SK-N-MC (cell line): ENCODE results near the gene KPNA4.
"Not testable (repeated sequence)": the region's sequence is repeated elsewhere in the genome, so short reads cannot be mapped to it uniquely, and the experiment has no call there.

ENCODE experiments used
- DNase-seq: peaks from one replicate; pipeline ENCODE4 v3.0.0-alpha.2; 2011; ENCODE audit warnings: low read depth, low spot score
- H3K27ac ChIP-seq: fragments of 200-600 bp; sonication (generic); 2 replicates; pipeline ENCODE4 v1.5.1; 2016; ENCODE audit warnings: mixed run types
- H3K36me3 ChIP-seq: fragments of 200-600 bp; sonication (generic); 2 replicates; pipeline ENCODE4 v1.6.1; 2017; ENCODE audit warnings: antibody characterized with exemption, low read length, mixed read lengths; ENCODE audit not compliant: insufficient read depth
- H3K4me3 ChIP-seq: fragments of 200-600 bp; sonication (generic); 2 replicates; pipeline ENCODE4 v1.5.1; 2016
- H3K9ac ChIP-seq: fragments of 200-600 bp; sonication (generic); 2 replicates; pipeline ENCODE4 v1.8.0; 2017; ENCODE audit warnings: mixed run types, mixed read lengths; ENCODE audit not compliant: insufficient read length
- H3K9me3 ChIP-seq: fragments of 200-600 bp; sonication (generic); 2 replicates; pipeline ENCODE4 v1.6.1; 2017; ENCODE audit warnings: low read depth, mild to moderate bottlenecking, antibody characterized with exemption, low read length, moderate library complexity, mixed read lengths
- EZH2 ChIP-seq: fragments of 200-600 bp; sonication (generic); IDR thresholded peaks from one replicate; pipeline ENCODE4 v1.6.1; 2017; ENCODE audit warnings: antibody characterized with exemption
- FOXP2 ChIP-seq: optimal IDR thresholded peaks from 2 replicates; pipeline ENCODE3; 2011; ENCODE audit warnings: mild to moderate bottlenecking, moderate library complexity; ENCODE audit not compliant: insufficient read depth; ENCODE audit errors: extremely low read length, control extremely low read depth
- POLR2AphosphoS5 ChIP-seq: IDR thresholded peaks from 2 replicates; pipeline ENCODE4 v1.6.1; 2012; ENCODE audit warnings: mild to moderate bottlenecking, low read depth, low read length, borderline replicate concordance

The KPNA4 gene

DNA sequence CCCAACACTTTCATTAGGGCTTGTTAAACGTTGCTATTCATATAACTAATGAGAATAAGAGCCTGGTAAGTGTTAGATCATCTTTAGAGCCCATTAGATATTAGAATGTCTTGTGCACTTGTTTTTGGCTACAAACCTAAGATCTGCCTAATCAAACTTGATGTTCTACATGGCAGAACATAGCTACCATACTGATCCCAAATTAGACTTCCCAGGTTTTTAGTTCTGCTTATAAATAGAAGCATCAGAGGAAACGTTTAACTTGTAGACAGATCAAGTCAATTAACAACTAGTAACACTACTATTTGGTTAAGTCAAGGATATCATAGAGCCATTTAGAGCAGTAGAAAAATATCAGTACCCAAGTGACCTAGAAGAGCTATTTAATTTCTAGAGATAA is 11.7 kb upstream of the KPNA4 start:
- Histone ChIP-seq H3K27ac (no peak overlapping the region), H3K9me3 (no peaks in the 10 kb centered on the region), H3K9ac (no peak overlapping the region), H3K36me3 (no peaks in the 10 kb centered on the region), H3K4me3 (no peak overlapping the region)
- TF ChIP-seq FOXP2 (no peak), EZH2 (no peak), POLR2AphosphoS5 (no peak)
- DNase-seq, result no peak

DNA sequence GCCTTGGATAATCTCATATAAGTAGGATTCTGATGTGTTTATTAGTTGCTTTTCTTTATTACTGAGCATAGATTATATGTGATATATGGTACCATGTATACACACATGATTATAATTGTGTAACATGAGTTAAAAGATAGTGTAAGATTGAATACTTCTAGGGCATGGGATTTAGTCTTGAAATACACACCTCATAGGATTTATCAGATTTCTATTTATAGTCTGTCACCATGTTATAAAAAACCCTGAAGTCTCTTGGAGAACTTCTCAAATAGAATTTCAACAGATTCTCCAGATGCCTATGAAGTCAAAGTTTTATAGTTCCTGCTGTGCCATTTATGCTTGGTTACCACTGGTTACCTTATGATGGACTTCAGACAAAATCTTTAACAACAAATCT is 11.2 kb upstream of the KPNA4 start:
- H3K27ac ChIP-seq, result no peak overlapping the region
- DNase-seq, result no peak
- no peaks in the 10 kb centered on the region for H3K9me3 ChIP-seq
- H3K36me3 ChIP-seq, result no peaks in the 10 kb centered on the region
- no peak overlapping the region for H3K4me3 ChIP-seq
- no peak overlapping the region for H3K9ac ChIP-seq
- TF ChIP-seq EZH2, result no peak
- no peak for TF ChIP-seq POLR2AphosphoS5

DNA sequence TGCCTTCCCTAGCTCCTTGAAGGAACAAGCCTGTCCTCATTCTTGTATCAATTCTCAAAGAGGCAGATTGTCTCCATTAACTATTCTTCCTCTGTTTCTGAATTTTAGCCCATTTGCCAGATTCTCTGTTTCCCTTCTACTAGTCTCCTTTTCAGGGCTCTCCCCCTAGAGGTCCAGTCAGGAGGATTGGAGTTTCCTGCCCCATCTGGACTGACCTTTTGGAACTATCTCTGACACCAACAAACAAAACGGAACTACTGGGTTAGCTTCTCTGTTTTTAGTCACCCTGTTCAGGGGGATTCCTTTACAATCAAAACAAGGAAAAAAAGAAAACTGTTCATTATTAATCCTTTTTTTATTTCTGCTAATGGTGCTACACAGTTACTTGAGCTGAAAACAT is 10.2 kb upstream of the KPNA4 start:
- Histone ChIP-seq H3K36me3 (no peaks in the 10 kb centered on the region), H3K4me3 (no peak overlapping the region), H3K27ac (no peak overlapping the region), H3K9me3 (no peaks in the 10 kb centered on the region), H3K9ac (no peak overlapping the region)
- TF ChIP-seq EZH2 (no peak), POLR2AphosphoS5 (no peak), FOXP2 (no peak)
- no peak for DNase-seq

DNA sequence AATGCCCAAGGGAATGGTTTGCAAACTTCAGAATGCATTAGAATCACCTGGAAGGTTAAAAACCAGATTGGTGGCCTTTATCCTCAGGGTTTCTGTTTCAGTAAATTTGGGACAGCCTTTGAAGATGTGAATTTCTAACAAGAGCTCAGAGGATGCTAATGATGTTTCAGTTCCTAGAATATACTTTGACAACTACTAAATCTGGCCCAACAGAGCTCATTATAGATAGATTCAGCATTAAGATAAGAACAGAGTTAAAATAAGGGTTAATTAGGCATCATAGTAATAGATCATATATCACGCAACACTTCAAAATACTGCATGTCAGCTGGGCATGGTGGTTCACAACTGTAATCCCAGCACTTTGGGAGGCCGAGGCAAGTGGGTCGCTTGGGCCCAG is 9.3 kb upstream of the KPNA4 start:
- Histone ChIP-seq H3K4me3 (no peak overlapping the region), H3K9ac (no peak overlapping the region), H3K36me3 (no peaks in the 10 kb centered on the region), H3K27ac (no peak overlapping the region), H3K9me3 (no peaks in the 10 kb centered on the region)
- TF ChIP-seq FOXP2 (no peak), POLR2AphosphoS5 (no peak), EZH2 (no peak)
- DNase-seq, result no peak

DNA sequence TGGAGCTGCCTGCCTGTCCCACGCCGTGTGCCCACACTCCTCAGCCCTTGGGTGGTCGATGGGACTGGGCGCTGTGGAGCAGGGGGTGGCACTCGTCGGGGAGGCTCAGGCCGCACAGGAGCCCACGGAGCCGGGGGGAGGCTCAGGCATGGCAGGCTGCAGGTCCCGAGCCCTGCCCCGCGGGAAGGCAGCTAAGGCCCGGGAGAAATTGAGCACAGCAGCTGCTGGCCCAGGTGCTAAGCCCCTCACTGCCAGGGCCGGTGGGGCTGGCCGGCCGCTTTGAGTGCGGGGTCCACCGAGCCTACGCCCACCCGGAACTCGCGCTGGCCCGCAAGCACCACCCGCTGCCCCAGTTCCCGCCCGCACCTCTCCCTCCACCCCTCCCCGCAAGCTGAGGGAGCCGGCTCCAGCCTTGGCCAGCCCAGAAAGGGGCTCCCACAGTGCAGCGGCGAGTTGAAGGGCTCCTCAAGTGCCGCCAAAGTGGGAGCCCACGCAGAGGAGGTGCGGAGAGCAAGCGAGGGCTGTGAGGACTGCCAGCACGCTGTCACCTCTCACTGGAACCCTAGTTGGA is 8.7 kb upstream of the KPNA4 start:
- not testable (repeated sequence) for H3K27ac ChIP-seq, DNase-seq, H3K4me3 ChIP-seq, H3K36me3 ChIP-seq, H3K9ac ChIP-seq, H3K9me3 ChIP-seq

DNA sequence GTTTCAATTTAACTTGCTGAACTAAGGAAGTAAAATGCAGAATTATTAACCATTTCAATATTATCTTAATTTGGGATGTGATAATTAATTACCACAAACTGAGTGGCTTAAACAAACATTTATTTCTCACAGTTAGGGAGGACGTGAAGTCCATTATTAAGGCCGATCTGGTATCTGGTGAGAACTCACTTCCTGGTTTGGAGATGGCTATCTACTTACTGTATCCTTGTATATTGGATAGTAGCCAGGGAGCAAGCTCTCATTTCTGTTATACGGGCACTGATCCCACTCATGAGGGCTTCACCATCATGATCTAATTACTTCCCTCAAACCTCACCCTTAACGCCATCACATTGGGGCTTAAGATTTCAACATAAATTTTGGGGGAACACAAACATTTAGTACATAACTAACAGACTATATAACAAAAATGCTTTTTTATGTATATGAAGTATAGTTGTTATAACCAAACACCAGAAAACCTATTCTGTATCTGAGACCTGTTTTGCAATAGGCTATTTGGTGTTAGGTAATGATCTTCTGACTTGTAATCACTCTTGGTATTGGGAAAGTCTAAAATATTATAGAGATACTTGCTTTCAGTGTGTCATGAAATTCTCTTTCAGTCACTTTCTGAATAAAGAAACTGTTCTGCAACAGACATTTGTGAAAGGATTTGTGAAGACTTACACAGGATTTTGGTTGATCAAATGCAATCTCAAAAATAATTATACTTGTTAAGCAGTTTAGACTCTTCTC is 4.7 kb upstream of the KPNA4 start:
- no peak overlapping the region for H3K4me3 ChIP-seq
- TF ChIP-seq EZH2, result no peak
- no peak for TF ChIP-seq POLR2AphosphoS5
- TF ChIP-seq FOXP2, result no peak
- no peak overlapping the region for H3K27ac ChIP-seq
- peaks cover 5% of the 10 kb centered on the region; the same call in 1 of the 2 replicates for H3K36me3 ChIP-seq
- no peak for DNase-seq
- H3K9me3 ChIP-seq, result no peaks in the 10 kb centered on the region
- H3K9ac ChIP-seq, result no peak overlapping the region

DNA sequence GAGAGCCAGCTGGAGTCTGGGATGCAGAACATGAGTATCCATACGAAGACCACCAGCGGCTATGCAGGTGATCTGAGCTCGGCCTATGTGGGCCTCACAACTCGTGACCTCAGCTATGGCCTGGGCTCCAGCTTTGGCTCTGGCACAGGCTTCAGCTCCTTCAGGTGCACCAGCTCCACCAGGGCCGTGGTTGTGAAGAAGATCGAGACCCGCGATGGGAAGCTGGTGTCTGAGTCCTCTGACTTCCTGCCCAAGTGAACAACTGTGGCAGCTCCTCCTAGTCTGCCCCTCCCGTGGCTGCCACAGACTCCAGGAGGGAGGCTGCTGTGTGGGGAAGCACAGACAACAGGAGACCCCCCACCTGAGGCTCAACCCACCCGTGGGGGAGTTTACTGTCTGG is 3.6 kb upstream of the KPNA4 start:
- no peaks in the 10 kb centered on the region for H3K9me3 ChIP-seq
- no peak overlapping the region for H3K27ac ChIP-seq
- no peak overlapping the region for H3K9ac ChIP-seq
- no peak overlapping the region for H3K4me3 ChIP-seq
- peaks cover 5% of the 10 kb centered on the region; the same call in 1 of the 2 replicates for H3K36me3 ChIP-seq
- TF ChIP-seq POLR2AphosphoS5, result no peak
- no peak for TF ChIP-seq FOXP2
- TF ChIP-seq EZH2, result no peak
- no peak for DNase-seq

DNA sequence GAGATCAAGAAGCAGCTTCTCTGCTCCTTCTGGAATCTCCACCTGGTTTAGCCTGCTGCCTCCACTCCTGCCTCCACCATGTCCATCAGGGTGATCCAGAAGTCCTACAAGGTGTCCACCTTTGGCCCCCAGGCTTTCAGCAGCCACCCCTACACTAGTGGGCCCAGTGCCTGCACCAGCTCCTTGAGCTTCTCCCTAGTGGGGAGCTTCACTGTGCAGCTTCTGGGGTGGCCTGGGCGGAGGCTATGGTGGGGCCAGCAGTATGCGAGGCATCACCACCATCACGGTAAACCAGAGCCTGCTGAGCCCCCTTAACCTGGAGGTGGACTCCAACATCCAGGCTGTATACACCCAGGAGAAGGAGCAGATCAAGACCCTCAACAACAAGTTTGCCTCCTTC is 2.4 kb upstream of the KPNA4 start:
- TF ChIP-seq FOXP2 (no peak), EZH2 (no peak), POLR2AphosphoS5 (no peak)
- Histone ChIP-seq H3K9me3 (no peaks in the 10 kb centered on the region), H3K4me3 (no peak overlapping the region), H3K36me3 (peaks cover 12% of the 10 kb centered on the region), H3K27ac (no peak overlapping the region), H3K9ac (no peak overlapping the region)
- DNase-seq, result no peak

DNA sequence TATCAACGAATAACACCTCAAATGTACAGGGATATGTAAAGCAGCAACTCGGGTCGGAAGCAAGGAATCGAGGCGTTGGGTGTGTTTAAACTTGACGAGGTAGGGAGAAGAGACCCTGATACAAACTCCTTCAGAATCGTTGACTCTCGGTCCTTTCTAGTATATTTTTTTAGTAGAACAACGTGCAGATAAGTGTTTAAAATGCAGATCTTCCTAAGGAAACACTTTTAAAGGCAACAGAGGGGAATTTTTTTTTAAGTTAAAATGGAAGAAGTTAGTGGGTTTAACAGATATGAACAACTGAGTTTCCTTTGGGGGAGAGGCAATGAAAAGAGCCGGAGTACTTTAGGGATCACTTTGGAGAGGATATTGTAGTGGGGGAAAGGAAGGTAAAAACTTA is 1.1 kb upstream of the KPNA4 start:
- H3K36me3 ChIP-seq, result peaks cover 25% of the 10 kb centered on the region
- H3K27ac ChIP-seq, result no peak overlapping the region
- TF ChIP-seq EZH2, result no peak
- TF ChIP-seq FOXP2, result no peak
- no peak for TF ChIP-seq POLR2AphosphoS5
- peak overlapping the region; percentile 89 for H3K4me3 ChIP-seq
- H3K9ac ChIP-seq, result peak overlapping the region; percentile 93
- DNase-seq, result no peak
- 0 out of 2 replicates have a peak, but pooled peaks cover 3% of the 10 kb centered on the region for H3K9me3 ChIP-seq

DNA sequence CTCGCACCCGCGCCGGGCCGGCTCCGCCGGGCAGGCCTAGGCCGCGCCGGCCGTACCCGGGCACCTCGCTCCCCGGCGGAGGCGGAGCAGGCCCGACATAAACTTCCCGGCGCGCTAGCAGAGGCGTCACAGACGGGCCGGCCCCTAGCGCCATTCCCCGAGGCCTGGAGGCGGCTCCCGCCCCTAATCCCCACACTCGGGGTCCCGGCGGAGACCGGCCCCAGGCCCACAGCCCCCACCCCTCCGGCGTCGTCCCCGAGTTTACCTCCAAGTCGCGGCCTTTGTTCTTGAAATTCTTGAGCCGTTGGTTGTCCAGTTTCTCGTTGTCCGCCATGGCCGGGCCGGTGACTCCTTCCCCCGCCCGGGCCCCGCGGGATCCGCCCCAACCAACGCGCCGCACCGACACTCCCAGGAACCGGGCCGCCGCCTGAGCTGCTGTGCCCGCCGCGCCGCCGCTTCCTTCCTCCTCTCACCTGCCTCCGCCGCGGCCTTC is 376 bp downstream of the KPNA4 start:
- H3K9ac ChIP-seq, result peak overlapping the region; percentile 92
- H3K4me3 ChIP-seq, result peak overlapping the region; percentile 89
- TF ChIP-seq POLR2AphosphoS5 (no peak), FOXP2 (no peak), EZH2 (no peak)
- DNase-seq, result no peak
- H3K27ac ChIP-seq, result peak overlapping the region; percentile 81; the same call in 1 of the 2 replicates
- peaks cover 38% of the 10 kb centered on the region for H3K36me3 ChIP-seq
- H3K9me3 ChIP-seq, result 0 out of 2 replicates have a peak, but pooled peaks cover 3% of the 10 kb centered on the region
